Large intestine (tissue), 3 donors: ENCODE results near the gene NCOR2. TPM values are rescaled to one million over a fixed set of nuclear protein-coding genes. Genes with fewer than 3 reads are reported as not detected.

Experiments
- DNase-seq, 2 donors: peaks; one replicate each; pipeline versions ENCODE4 v3.0.0 to v3.0.0-alpha.2; 2013
- H3K27ac ChIP-seq: one replicate; pipeline ENCODE4 v1.5.1; 2013; ENCODE audit warnings: low read length
- H3K27me3 ChIP-seq: 2 replicates; pipeline ENCODE4 v1.6.1; 2013; ENCODE audit warnings: low read length; ENCODE audit not compliant: control insufficient read depth, insufficient read depth
- H3K36me3 ChIP-seq: 2 replicates; pipeline ENCODE4 v1.6.1; 2013; ENCODE audit warnings: low read length; ENCODE audit not compliant: control insufficient read depth, insufficient read depth
- H3K4me1 ChIP-seq: one replicate; pipeline ENCODE4 v1.6.1; 2013; ENCODE audit warnings: low read length; ENCODE audit not compliant: control insufficient read depth, insufficient read depth
- H3K4me3 ChIP-seq: one replicate; pipeline ENCODE4 v1.5.1; 2013; ENCODE audit warnings: low read length
- H3K9me3 ChIP-seq: one replicate; pipeline ENCODE4 v1.6.1; 2013; ENCODE audit warnings: mild to moderate bottlenecking, low read depth, low read length, moderate library complexity; ENCODE audit not compliant: control insufficient read depth
- WGBS: methylation state at CpG from one replicate; pipeline ENCODE4 v1.1.5; 2013; ENCODE audit warnings: low lambda C conversion rate; ENCODE audit not compliant: insufficient coverage; 5-methylcytosine and 5-hydroxymethylcytosine counted together
- polyA plus RNA-seq: library from polyadenylated mRNA; unstranded; fragments of 120-200 nt; gene quantifications from one replicate; pipeline ENCODE4 v1.2.1, GENCODE V29; 2013

Gene NCOR2
- polyA plus RNA-seq, 1 donor: 86.3 TPM

- Histone ChIP-seq H3K9me3 (no peaks in the 10 kb centered on the region), H3K27me3 (no peaks in the 10 kb centered on the region), H3K4me3 (no peak overlapping the region), H3K4me1 (peaks cover 10% of the 10 kb centered on the region), H3K27ac (no peak overlapping the region), H3K36me3 (peaks cover 21% of the 10 kb centered on the region)
- DNase-seq: no peak
- WGBS: no CpG with 5 or more reads among the region's 13 CpGs
Measured at GRCh38 chr12:124524231-124524925, 43.0 kb downstream of the NCOR2 start.

- Histone ChIP-seq H3K9me3 (no peaks in the 10 kb centered on the region), H3K36me3 (peaks cover 18% of the 10 kb centered on the region), H3K27ac (no peak overlapping the region), H3K27me3 (no peaks in the 10 kb centered on the region), H3K4me1 (peaks cover 20% of the 10 kb centered on the region), H3K4me3 (no peak overlapping the region)
- DNase-seq: no peak
- WGBS: no CpG with 5 or more reads among the region's 12 CpGs
Measured at GRCh38 chr12:124523071-124523470, 44.3 kb downstream of the NCOR2 start.

- Histone ChIP-seq H3K9me3 (no peaks in the 10 kb centered on the region), H3K27ac (no peak overlapping the region), H3K4me1 (peaks cover 24% of the 10 kb centered on the region), H3K4me3 (no peak overlapping the region), H3K36me3 (peaks cover 9% of the 10 kb centered on the region), H3K27me3 (no peaks in the 10 kb centered on the region)
- no CpG with 5 or more reads among the region's 10 CpGs for WGBS
- DNase-seq: no peak
Measured at GRCh38 chr12:124520907-124521306, 46.5 kb downstream of the NCOR2 start.

- H3K4me1 ChIP-seq: peaks cover 24% of the 10 kb centered on the region
Measured at GRCh38 chr12:124520265-124520701, 47.1 kb downstream of the NCOR2 start.

GRCh38 chr12:124519746-124520145 is 47.7 kb downstream of the NCOR2 start:
- WGBS: no CpG with 5 or more reads among the region's 10 CpGs
- no peak for DNase-seq
- Histone ChIP-seq H3K36me3 (peaks cover 15% of the 10 kb centered on the region), H3K27me3 (no peaks in the 10 kb centered on the region), H3K27ac (no peak overlapping the region), H3K9me3 (peaks cover 2% of the 10 kb centered on the region), H3K4me1 (peaks cover 24% of the 10 kb centered on the region), H3K4me3 (no peak overlapping the region)

More at GRCh38 chr12:124520265-124520701, 47.1 kb downstream of the NCOR2 start:
- H3K4me3 ChIP-seq: no peak overlapping the region
- no peak overlapping the region for H3K27ac ChIP-seq
- H3K9me3 ChIP-seq: no peaks in the 10 kb centered on the region
- no peaks in the 10 kb centered on the region for H3K27me3 ChIP-seq
- H3K36me3 ChIP-seq: peaks cover 12% of the 10 kb centered on the region
- no CpG with 5 or more reads among the region's 14 CpGs for WGBS
- DNase-seq: no peak

- H3K4me3 ChIP-seq: peak overlapping the region; percentile 39
- peak; percentile 92 to 97 for DNase-seq
- H3K27me3 ChIP-seq: no peaks in the 10 kb centered on the region
- H3K4me1 ChIP-seq: peaks cover 28% of the 10 kb centered on the region
- H3K9me3 ChIP-seq: peaks cover 2% of the 10 kb centered on the region
- H3K36me3 ChIP-seq: peaks cover 21% of the 10 kb centered on the region
- WGBS: 20% methylated on average over 1 of the region's 51 CpGs
- H3K27ac ChIP-seq: peak overlapping the region; percentile 80
Measured at GRCh38 chr12:124518051-124518932, 49.1 kb downstream of the NCOR2 start.
